Measurements from ENCODE around the gene CES3. TPM values are rescaled to one million over a fixed set of nuclear protein-coding genes. Genes with fewer than 3 reads are reported as not detected.

The CES3 gene
- total RNA-seq = 7.9 and 10.9 TPM in 2 replicates

GRCh38 chr16:66961065-66961744, at the start of gene CES3:
Gene CES3 (plus strand): TSS chr16:66961266. CDS start chr16:66961308, 42 bp downstream.
- intact Hi-C loops (cut with micrococcal nuclease) = loop anchor here (5.0 kb wide), 1 partner anchor 196 kb away; the partner anchor contains the start of genes FBXL8 and TRADD

- intact Hi-C loops (cut with micrococcal nuclease) = no loop called here
Measured at GRCh38 chr16:66911801-66912200, 49.3 kb upstream of the CES3 start.

- intact Hi-C loops (cut with micrococcal nuclease) = no loop called here
Measured at GRCh38 chr16:66913081-66913480, 48.0 kb upstream of the CES3 start.

- intact Hi-C loops (cut with micrococcal nuclease) = no loop called here
Measured at GRCh38 chr16:66913711-66914110, 47.4 kb upstream of the CES3 start.

- intact Hi-C loops (cut with micrococcal nuclease) = no loop called here
Measured at GRCh38 chr16:66914541-66914940, 46.5 kb upstream of the CES3 start.

GRCh38 chr16:66915041-66915440, 46.0 kb upstream of the CES3 start:
- intact Hi-C loops (cut with micrococcal nuclease) = no loop called here

GRCh38 chr16:66916518-66916917, 44.5 kb upstream of the CES3 start:
- intact Hi-C loops (cut with micrococcal nuclease) = no loop called here

GRCh38 chr16:66917741-66918140, 43.3 kb upstream of the CES3 start:
- intact Hi-C loops (cut with micrococcal nuclease) = no loop called here

- intact Hi-C loops (cut with micrococcal nuclease) = no loop called here
Measured at GRCh38 chr16:66918355-66918754, 42.7 kb upstream of the CES3 start.

- intact Hi-C loops (cut with micrococcal nuclease) = no loop called here
Measured at GRCh38 chr16:66918803-66919568, 42.1 kb upstream of the CES3 start, which contains the start of gene CDH16. Gene CDH16 (minus strand): TSS chr16:66918885. CDS start chr16:66918065, 820 bp downstream.

- intact Hi-C loops (cut with micrococcal nuclease) = no loop called here
Measured at GRCh38 chr16:66919569-66920298, 41.3 kb upstream of the CES3 start.

- intact Hi-C loops (cut with micrococcal nuclease) = no loop called here
Measured at GRCh38 chr16:66920299-66920590, 40.8 kb upstream of the CES3 start.

GRCh38 chr16:66920924-66921680, 40.0 kb upstream of the CES3 start:
- intact Hi-C loops (cut with micrococcal nuclease) = no loop called here

GRCh38 chr16:66921729-66922450, 39.2 kb upstream of the CES3 start:
- intact Hi-C loops (cut with micrococcal nuclease) = no loop called here

GRCh38 chr16:66923247-66923731, 37.8 kb upstream of the CES3 start:
- intact Hi-C loops (cut with micrococcal nuclease) = no loop called here

- intact Hi-C loops (cut with micrococcal nuclease) = no loop called here
Measured at GRCh38 chr16:66923866-66924265, 37.2 kb upstream of the CES3 start.

GRCh38 chr16:66924527-66925321, 36.3 kb upstream of the CES3 start:
- intact Hi-C loops (cut with micrococcal nuclease) = no loop called here

- intact Hi-C loops (cut with micrococcal nuclease) = no loop called here
Measured at GRCh38 chr16:66925322-66925840, 35.7 kb upstream of the CES3 start, which contains the start of gene RRAD. Gene RRAD (minus strand): TSS chr16:66925535. CDS start chr16:66925179, 356 bp downstream.

- intact Hi-C loops (cut with micrococcal nuclease) = no loop called here
Measured at GRCh38 chr16:66926171-66926947, 34.7 kb upstream of the CES3 start.

All from T-helper 2 cell treated with Interferon-gamma antibody and Interleukin-4, amounts not matched to agents 100 ng/mL and 5 ng/mL, for 36 hours (primary cell).